GM23338 (cell line): ENCODE data around the gene KIAA0753. TPM values are rescaled to one million over a fixed set of nuclear protein-coding genes. Genes with fewer than 3 reads are reported as not detected.

Experiments used
- ATAC-seq: fragments of 200-7000 bp; cut with Tn5 transposase; 3 replicates; pipeline ENCODE4 v1.9.1; 2020
- DNase-seq: peaks from one replicate; pipeline ENCODE4 v3.0.0-alpha.2; 2015; ENCODE audit warnings: low spot score
- H2AFZ ChIP-seq: fragments of 200-600 bp; sonication (generic); 2 replicates; pipeline ENCODE4 v1.8.0; 2016; ENCODE audit warnings: antibody characterized with exemption, mild to moderate bottlenecking, moderate library complexity
- H3F3A ChIP-seq: fragments of 200-600 bp; sonication (generic); replicated peaks from 2 replicates; pipeline ENCODE4 v1.8.0; 2017; ENCODE audit warnings: antibody characterized with exemption, mixed run types, low read depth
- H3K27ac ChIP-seq: fragments of 200-600 bp; sonication (generic); 2 replicates; pipeline ENCODE4 v1.6.1; 2016; ENCODE audit warnings: low read depth
- H3K27me3 ChIP-seq: fragments of 200-600 bp; sonication (generic); 2 replicates; pipeline ENCODE4 v1.8.0; 2016; ENCODE audit warnings: mild to moderate bottlenecking, mixed run types, moderate library complexity; ENCODE audit not compliant: insufficient read depth
- H3K36me3 ChIP-seq: fragments of 200-600 bp; sonication (generic); 2 replicates; pipeline ENCODE4 v1.8.0; 2016; ENCODE audit warnings: mild to moderate bottlenecking; ENCODE audit not compliant: insufficient read depth
- H3K4me1 ChIP-seq: fragments of 200-600 bp; sonication (generic); 2 replicates; pipeline ENCODE4 v1.8.0; 2016; ENCODE audit warnings: mild to moderate bottlenecking, moderate library complexity; ENCODE audit not compliant: insufficient read depth
- H3K4me2 ChIP-seq: fragments of 200-600 bp; sonication (generic); 2 replicates; pipeline ENCODE4 v1.7.1; 2017; ENCODE audit warnings: mixed run types
- H3K4me3 ChIP-seq: fragments of 200-600 bp; sonication (generic); 2 replicates; pipeline ENCODE4 v1.6.1; 2016; ENCODE audit warnings: mixed run types
- H3K79me2 ChIP-seq: fragments of 200-600 bp; sonication (generic); replicated peaks from 2 replicates; pipeline ENCODE4 v1.8.0; 2017; ENCODE audit warnings: mild to moderate bottlenecking; ENCODE audit not compliant: insufficient read depth
- H3K9me2 ChIP-seq: fragments of 200-600 bp; sonication (generic); 2 replicates; pipeline ENCODE4 v1.8.0; 2017; ENCODE audit not compliant: insufficient read depth
- H4K20me1 ChIP-seq: fragments of 200-600 bp; sonication (generic); replicated peaks from 2 replicates; pipeline ENCODE4 v1.8.0; 2017; ENCODE audit warnings: mild to moderate bottlenecking; ENCODE audit not compliant: insufficient read depth
- H3K27ac Mint-ChIP-seq: 2 replicates; pipeline ENCODE4 v1.8.0; 2020; ENCODE audit warnings: inconsistent platforms, mild to moderate bottlenecking, moderate library complexity, mixed read lengths
- H3K27me3 Mint-ChIP-seq: 3 replicates; pipeline ENCODE4 v1.8.0; 2022; ENCODE audit warnings: low read depth, mild to moderate bottlenecking, moderate library complexity, mixed read lengths, inconsistent platforms; ENCODE audit not compliant: insufficient read depth, poor library complexity
- H3K36me3 Mint-ChIP-seq: 3 replicates; pipeline ENCODE4 v1.8.0; 2021; ENCODE audit warnings: low read depth, mild to moderate bottlenecking, inconsistent platforms, moderate library complexity, mixed read lengths
- H3K4me1 Mint-ChIP-seq: 3 replicates; pipeline ENCODE4 v1.8.0; 2020; ENCODE audit warnings: mild to moderate bottlenecking, inconsistent platforms, mixed read lengths
- H3K4me3 Mint-ChIP-seq: 3 replicates; pipeline ENCODE4 v1.8.0; 2021; ENCODE audit warnings: moderate library complexity, mild to moderate bottlenecking, inconsistent platforms, mixed read lengths
- H3K9me3 Mint-ChIP-seq: 3 replicates; pipeline ENCODE4 v1.8.0; 2020; ENCODE audit warnings: moderate library complexity, mild to moderate bottlenecking, inconsistent platforms, mixed read lengths
- CREB1 ChIP-seq: fragments of 250-450 bp; sonication (Bioruptor Pico); IDR thresholded peaks from 2 replicates; pipeline ENCODE4 v1.5.0; 2020; ENCODE audit warnings: low read depth, mild to moderate bottlenecking, moderate library complexity
- EZH2phosphoT487 ChIP-seq: fragments of 200-600 bp; sonication (generic); IDR thresholded peaks from one replicate; pipeline ENCODE4 v1.8.1; 2018; ENCODE audit warnings: antibody characterized with exemption; ENCODE audit not compliant: unreplicated experiment
- JUNB ChIP-seq: IDR thresholded peaks from one replicate; pipeline ENCODE4 v1.6.1; 2016; ENCODE audit warnings: antibody characterized with exemption; ENCODE audit not compliant: unreplicated experiment
- NANOG ChIP-seq: IDR thresholded peaks from 2 replicates; pipeline ENCODE4 v1.6.1; 2016; ENCODE audit warnings: antibody characterized with exemption, borderline replicate concordance
- STAT1 ChIP-seq: IDR thresholded peaks from one replicate; pipeline ENCODE4 v1.6.1; 2016; ENCODE audit warnings: antibody characterized with exemption; ENCODE audit not compliant: unreplicated experiment
- ZNF331 ChIP-seq: fragments of 250-450 bp; sonication (Bioruptor Pico); IDR thresholded peaks from 2 replicates; pipeline ENCODE4 v1.5.0; 2020; ENCODE audit warnings: low read depth, mild to moderate bottlenecking, moderate library complexity
- ZNF462 ChIP-seq: fragments of 250-450 bp; sonication (Bioruptor Pico); IDR thresholded peaks from 2 replicates; pipeline ENCODE4 v1.5.0; 2020; ENCODE audit warnings: mild to moderate bottlenecking, moderate library complexity
- polyA plus RNA-seq: library from polyadenylated mRNA; unstranded; fragments of >200 nt; fragmentation: Nextera tagmentation; extraction: Ambion mirVana; gene quantifications from 2 replicates; pipeline ENCODE4 v1.2.1, GENCODE V29; 2016
- total RNA-seq: library from RNA; depleted of rRNA; stranded (reverse); fragments of >200 nt; shearing (Covaris generic); gene quantifications from 2 replicates; pipeline ENCODE4 v1.2.3, GENCODE V29; 2014

KIAA0753 gene
- total and polyA plus RNA-seq, 2 experiments from 2014 or later = 6.0 to 27.8 TPM

- no peak for TF ChIP-seq ZNF462
- TF ChIP-seq ZNF331 (CRISPR knock-in tag) = no peak
- no peak for TF ChIP-seq CREB1
Measured at GRCh38 chr17:6681671-6682070, 41.2 kb upstream of the KIAA0753 start (continued).

GRCh38 chr17:6681176-6681575 is 40.7 kb upstream of the KIAA0753 start:
- no peaks in the 10 kb centered on the region for H3K36me3 ChIP-seq
- no peak overlapping the region for H3K27ac ChIP-seq
- H3K9me2 ChIP-seq = no peaks in the 10 kb centered on the region
- Mint-ChIP-seq H3K9me3 (no peaks in the 10 kb centered on the region; the same call in 2 of the 3 replicates), H3K36me3 (no peaks in the 10 kb centered on the region), H3K27ac (no peak overlapping the region), H3K4me3 (no peak overlapping the region), H3K27me3 (peaks cover 2% of the 10 kb centered on the region), H3K4me1 (peaks cover 5% of the 10 kb centered on the region; the same call in 1 of the 3 replicates)
- no peaks in the 10 kb centered on the region for H3K27me3 ChIP-seq
- no peaks in the 10 kb centered on the region for H3F3A ChIP-seq
- ATAC-seq = no peak
- H3K4me2 ChIP-seq = no peak overlapping the region
- no peak overlapping the region for H3K4me3 ChIP-seq
- no peaks in the 10 kb centered on the region for H3K79me2 ChIP-seq
- DNase-seq = no peak
- no peaks in the 10 kb centered on the region for H4K20me1 ChIP-seq
- no peaks in the 10 kb centered on the region; the same call in 1 of the 2 replicates for H3K4me1 ChIP-seq
- H2AFZ ChIP-seq = no peak overlapping the region
- TF ChIP-seq EZH2phosphoT487 (no peak), ZNF462 (no peak), JUNB (no peak), STAT1 (no peak), NANOG (no peak)
